Activated CD4-positive, CD25-positive, alpha-beta regulatory T cell (primary cell): ENCODE results near the gene PACSIN1.
"Not testable (repeated sequence)": the region's sequence is repeated elsewhere in the genome, so short reads cannot be mapped to it uniquely, and the experiment has no call there.

Experiments used
- DNase-seq, 4 experiments: peaks; one replicate each; lab custom pipeline; 2025; lab: John Stamatoyannopoulos, UW

PACSIN1 gene

DNA sequence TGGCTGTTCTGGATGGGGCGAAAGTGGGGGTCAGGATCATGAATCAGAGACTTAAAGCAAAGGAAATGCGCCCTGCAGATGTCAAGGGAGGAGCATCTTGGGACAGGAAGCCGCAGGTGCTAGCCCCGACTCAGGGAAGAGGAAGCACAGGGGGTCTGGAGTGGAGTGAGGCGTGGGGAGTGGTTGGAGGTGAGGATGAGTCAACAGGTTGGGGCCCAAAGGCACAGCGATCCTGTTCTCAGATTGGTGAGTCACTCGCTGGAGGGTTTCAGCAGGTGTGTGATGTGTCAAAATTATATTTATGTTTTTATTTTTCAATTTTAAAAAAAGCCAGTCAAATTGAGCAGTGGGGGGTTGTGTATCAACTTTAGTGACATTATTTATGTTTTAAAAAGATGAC, 19.0 kb downstream of the PACSIN1 start:
- DNase-seq = peak; percentile 29 to 58 (median 33)

DNA sequence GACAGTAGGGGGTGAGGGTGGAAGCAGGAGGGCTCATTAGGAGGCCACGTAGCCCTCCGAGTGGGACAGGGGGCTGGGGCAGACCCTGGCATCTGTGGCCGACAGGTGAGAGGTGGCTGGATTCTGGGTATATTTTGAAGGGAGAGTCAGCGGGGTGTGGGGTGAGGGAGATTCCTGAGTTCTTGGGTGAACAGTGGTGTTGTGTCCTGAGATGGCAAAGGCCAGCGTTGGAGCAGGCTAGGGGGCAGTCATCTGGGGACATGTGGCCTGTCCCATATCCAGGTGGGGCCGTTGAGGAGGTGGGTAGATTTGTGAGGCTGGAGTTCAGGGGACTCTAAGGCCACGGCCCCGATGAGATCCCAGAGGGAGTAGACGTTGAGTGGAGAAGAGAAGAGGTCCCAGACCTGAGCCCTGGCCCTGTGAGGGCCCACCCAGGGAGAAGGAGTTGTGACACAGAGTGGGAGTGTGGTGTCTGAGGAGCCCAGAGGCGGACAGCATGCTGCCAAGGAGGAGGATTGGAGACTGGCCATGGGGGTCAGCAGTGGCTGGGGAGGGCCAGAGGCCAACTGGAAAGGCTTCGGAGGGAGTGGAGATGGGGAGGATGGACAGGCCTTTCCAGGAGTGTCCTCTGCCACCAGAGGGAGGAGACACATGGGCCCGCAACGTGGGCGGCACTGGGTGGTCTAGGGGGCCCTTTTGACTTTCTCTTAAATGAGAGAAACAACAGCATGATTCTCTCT, 19.6 kb downstream of the PACSIN1 start:
- DNase-seq = no peak

DNA sequence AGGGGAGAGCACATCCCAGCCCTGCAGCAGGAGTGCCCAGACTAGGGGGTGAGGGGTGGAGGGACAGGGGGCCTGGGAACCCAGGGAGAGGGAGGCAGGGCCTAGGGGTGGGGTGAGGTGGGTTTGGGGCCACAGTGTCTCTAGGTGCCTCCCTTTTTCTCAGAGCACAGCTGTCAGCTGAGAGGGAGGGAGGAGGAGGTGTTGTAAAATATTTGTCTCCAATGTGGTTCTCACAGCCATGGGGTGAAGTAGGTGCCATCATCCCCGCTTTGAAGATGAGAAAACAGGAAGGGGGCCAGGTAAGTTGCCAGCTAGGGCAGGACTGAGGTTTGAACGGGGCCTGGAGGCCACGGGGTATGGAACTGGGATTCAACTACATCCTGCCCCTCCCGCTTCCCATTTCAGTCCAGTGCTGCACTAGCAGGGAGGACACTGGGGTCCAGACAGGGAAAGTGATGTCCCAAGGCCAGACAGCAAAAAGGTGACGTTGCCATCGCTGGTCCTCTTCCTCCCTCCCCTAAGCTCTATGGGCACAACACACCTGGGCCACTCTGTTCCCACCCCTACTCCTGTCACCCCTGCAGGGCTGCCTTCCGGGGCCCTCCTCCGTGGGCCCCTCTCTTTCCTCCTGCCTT, 20.3 kb downstream of the PACSIN1 start:
- no peak for DNase-seq

DNA sequence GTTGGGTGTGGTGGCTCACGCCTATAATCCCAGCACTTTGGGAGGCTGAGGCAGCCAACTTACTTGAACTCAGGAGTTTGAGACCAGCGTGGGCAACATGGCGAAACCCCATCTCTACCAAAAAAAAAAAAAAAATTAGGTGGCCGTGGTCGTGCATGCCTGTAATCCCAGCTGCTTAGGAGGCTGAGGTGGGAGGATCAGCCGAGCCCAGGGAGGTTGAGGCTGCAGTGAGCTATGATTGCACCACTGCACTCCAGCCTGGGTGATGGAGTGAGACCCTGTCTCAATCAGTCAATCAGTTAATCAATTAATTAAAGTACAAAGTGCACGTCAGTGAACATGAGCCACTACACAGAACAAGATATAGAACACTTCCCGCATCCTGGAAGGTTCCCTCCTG, 21.0 kb downstream of the PACSIN1 start:
- DNase-seq = not testable (repeated sequence)

DNA sequence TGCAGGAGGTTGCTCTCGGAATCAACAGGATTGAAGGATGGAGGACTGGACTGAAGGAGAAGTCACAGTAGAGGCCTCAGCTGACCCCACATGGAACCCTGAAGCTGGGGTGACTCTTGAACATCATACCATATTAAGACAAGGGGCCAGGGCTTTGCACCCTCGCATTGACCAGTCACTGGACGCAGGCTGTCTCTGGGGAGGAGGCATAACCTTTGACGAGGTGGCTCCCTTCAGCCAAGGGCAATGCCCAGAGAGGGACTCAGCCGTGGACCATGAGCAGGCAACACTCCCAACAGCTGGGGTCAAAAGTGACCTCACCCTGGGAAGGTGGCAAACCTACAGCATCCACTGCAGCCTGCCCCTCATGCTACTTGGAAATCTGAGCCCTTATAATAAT, 21.7 kb downstream of the PACSIN1 start:
- DNase-seq = no peak

DNA sequence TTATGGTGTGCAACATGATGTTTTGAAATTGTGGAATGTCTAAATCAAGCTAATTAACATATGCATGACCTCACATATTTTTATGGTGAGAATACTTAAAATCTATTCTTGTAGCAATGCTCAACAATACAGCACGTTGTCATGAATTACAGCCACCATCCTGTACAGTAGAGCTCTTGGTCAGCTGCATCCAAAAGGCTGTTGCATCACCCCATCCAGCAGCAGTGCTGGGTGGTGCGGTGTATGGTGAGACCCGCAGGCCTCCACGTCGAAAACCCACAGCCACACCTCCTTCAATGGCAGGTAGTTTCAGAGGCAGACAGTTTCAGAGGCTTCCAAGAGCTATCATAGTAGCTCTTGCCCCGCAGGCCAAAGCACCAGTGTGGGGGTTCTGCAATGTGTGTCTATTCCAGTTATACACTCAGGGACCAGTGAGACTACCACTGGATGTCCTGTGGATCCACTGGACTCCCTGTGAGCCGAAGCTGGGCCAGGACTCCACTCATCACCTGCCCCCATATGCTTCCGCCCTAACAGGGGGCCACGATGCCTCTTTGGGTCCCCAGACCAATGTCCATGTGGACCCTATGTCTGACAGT, 23.4 kb downstream of the PACSIN1 start:
- no peak for DNase-seq

DNA sequence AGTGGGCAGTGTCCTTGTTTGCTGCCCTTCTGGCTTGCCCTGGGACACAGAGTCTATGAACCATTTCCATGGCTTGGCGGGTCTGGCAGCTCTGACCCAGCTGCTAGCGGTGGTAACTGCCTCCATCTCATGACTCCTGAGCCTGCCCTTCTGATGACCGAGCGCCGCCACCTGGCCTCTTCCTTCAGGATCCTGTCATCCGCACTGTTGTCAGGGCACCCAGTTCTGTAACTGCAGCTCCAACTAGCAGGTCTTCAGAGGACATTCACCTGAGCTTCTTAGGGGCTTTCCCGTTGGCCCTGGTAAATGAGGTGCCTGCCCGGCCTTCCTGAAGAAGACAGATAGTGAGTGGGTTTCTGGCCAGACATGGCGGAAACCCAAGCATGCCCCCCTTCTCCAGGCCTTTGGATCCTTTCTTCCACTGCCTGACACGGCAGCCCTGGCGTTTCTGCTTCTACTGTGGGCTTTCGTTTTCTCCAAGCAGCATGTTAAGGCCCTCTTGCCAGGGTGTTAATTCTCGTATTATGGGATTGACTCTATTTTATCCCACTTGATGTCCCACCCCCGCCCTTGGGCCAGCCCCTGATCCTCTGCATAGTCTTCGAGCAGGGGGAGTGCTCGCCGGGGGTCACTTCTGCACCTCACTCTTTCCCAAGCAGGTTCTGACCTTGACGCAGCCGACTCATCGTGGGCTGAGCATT, 24.7 kb downstream of the PACSIN1 start:
- no peak for DNase-seq

DNA sequence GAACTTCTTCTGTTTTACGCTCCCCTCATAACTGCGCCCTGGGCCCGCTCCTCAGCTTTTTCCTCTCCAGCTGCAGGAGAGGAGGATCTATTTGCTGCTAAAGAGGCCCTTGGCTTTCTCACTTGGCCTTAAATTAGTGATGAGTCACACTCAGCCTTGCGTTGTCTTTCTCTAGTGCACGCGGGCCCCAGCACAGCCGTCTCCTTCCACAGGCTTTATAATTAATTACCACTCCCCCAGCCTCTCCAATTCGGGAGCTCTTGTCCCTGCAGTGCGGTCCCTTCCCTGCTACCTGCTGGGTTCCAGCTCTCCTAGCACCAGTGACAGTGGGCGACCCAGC, 25.2 kb downstream of the PACSIN1 start:
- no peak for DNase-seq

DNA sequence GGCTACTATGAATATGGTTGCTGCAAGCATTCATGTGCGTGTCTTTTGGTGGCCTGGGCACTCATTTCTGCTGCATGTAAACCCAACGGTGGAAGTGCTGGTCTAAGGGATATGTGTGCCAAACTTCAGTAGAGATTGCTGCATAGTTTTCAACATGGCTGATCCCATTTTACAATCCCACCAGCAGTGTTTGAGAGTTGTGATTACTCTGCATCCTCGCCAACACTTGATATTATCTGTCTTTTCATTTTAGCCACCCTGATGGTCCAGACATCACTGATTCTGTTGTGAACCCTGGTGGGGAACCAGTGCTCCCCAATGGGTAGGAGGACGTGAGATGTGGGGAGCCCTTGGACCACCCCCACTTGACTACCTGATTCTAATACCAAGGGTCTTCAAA, 27.5 kb downstream of the PACSIN1 start:
- DNase-seq = no peak

DNA sequence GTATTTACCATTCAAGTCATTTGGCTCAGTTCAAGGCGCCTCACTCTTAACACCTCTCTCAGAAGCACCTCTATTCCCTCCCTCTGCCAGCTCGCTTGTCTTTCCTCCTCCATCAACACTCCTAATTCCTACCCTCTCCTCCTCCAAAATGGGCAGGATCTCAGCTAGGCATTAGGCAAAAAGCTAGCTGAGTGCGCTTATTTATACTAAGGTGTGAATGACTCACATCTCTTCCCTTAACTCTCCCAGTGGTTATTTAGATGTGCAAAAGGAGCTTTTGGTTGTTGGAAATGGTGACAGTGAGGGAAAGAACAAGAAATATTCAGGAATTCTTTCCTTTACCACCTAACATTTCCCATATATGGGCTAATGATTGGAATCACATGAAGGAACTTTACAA, 29.1 kb downstream of the PACSIN1 start:
- no peak for DNase-seq

DNA sequence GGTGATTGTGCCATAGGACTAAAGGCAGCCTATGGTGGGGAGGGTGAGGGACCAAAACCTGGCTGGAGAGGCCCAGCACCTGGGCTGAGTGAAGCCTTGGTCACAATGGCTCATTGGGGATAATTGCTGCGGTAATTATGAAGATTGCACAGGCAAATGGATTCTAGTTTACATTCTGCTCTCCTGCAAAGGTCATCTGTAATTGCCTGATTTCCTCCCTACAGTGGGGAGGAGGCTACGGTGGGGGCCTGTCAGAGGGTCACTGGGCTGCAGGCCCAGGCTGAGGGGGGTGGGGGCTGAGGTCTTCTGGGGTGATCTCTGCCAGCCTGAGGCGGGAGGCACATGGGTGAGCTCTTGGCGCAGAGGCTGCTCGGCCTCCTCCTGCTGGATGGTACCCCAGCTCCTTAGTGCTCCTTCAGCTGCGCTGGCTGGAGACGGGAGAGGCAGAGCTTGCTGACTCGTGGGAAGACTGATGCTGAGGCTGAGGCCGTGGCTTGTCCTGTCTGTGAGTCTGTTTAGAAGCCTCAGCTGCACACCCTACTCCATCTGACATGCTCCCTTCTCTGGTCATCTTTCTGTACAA, 30.3 kb downstream of the PACSIN1 start:
- DNase-seq = no peak

DNA sequence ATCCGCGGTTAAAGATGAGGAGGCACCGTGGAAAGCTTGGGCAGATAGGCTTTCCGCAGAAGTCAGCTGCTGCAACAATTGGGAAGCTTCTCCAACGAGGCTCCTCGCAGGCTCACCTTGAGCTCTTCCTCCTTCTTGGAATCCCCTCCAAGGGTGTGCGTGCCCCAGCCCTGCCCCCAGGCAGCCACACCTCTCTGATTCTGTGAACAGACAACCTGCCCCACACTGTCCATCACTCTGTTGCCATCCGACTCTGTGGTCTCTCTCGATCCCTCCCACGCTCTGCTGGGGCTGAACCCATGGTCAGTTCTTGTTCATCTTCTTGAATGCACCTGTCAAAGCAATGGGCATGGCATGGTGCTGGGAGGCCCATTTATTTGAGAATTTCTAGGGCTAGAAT, 31.5 kb downstream of the PACSIN1 start:
- DNase-seq = no peak

DNA sequence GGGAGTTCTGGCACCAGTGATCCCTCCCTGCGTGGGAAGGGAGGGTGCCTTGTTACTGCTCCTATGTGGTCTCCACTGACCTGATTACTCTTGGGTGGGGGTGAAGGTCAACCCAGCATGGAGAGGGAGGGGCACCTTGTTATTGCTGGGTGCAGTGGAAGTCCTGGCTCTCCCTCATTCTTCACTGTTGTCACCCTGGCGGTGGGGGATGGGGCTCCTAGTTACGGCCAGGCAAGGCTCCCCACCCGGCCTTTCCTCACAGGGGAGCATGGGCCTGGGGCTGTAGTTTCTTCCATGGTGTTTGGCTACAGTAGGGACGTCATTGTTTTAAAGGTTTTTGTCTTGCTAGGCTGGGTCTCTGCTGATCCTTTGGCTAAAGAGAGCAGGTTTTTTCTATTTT, 40.8 kb downstream of the PACSIN1 start:
- DNase-seq = no peak

DNA sequence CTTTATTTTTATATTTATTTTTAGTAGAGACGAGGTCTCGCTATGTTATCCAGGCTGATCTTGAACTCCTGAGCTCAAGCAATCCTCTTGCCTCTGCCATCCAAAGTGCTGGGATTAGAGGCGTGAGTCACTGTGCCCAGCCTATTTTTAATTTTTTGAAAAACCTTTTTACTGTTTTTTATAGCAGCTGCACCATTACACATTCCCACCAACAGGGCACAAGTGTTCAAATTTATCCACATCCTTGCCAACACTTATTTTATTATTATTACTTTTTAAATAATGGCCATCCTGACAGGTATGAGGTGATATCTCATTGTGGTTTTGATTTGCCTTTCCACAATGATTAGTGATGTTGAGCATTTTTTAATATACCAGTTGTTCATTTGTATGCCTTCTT, 42.5 kb downstream of the PACSIN1 start:
- no peak for DNase-seq

DNA sequence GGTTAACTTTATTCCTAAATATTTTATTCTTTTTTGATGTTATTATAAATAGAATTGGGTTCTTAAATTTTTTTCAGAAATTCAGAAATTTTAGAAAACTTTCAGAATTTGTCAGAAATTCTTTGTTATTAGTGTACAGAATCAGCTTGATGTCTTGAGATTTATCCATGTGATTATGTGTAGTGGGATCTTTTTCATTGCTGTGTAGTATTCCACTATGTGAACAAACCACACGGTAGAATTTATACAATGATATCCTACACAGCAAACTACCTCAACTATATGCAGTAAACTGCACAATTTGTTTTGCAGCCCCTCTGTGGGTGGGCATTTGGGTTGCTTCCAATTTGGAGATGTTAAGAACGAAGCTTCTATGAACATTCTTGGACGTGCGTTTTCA, 43.9 kb downstream of the PACSIN1 start:
- DNase-seq = no peak

DNA sequence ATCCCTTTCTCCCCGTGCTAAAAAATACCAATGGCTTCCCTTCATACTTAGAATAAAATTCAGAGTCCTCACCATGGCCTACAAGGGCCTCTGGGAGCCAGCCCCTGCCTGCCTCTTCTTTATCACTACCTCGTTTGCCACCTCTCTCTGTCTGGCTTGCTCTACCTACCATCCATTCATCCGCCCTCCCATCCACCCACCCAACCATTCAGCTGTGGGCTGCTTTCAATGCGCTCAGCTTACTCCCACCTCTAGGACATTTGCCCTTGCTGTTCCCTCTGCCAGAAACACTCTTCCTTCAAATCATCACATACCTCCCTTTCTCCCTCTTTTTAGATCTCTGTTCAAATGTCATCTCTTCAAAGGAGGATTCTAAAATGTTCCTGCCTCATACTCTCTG, 44.4 kb downstream of the PACSIN1 start:
- no peak for DNase-seq

DNA sequence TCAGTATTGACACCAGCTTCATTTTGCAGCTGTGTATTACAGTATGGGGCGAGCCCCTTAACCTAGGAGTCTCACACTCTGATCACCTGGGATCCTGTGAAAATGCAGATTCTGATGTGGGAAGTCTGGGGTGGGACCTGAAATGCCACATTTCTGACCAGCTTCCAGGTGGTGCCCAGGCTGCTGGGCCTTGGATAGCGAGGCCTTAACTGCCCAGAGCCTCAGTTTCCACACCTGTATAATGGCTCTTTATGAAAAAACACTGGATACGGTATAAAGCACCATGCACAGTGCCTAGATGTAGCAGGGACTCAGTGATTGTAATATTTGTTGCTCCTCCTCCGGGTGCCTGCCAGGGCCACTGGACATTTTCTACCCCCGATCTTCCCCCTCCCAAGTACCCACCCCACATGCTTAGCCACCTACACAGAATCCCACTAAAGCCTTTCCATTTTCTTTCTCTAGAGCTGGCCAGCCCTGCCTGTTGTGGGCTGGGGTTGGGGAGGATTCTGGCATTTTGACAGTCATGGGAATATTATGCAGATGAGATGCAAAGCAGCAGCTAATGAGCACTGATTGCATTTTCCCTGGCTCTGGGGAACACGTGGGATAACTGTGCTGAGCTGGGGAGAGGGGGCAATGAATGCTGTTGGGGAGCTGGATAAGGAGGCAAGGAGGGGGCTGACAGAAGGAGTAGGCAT, 45.5 kb downstream of the PACSIN1 start:
- no peak for DNase-seq

DNA sequence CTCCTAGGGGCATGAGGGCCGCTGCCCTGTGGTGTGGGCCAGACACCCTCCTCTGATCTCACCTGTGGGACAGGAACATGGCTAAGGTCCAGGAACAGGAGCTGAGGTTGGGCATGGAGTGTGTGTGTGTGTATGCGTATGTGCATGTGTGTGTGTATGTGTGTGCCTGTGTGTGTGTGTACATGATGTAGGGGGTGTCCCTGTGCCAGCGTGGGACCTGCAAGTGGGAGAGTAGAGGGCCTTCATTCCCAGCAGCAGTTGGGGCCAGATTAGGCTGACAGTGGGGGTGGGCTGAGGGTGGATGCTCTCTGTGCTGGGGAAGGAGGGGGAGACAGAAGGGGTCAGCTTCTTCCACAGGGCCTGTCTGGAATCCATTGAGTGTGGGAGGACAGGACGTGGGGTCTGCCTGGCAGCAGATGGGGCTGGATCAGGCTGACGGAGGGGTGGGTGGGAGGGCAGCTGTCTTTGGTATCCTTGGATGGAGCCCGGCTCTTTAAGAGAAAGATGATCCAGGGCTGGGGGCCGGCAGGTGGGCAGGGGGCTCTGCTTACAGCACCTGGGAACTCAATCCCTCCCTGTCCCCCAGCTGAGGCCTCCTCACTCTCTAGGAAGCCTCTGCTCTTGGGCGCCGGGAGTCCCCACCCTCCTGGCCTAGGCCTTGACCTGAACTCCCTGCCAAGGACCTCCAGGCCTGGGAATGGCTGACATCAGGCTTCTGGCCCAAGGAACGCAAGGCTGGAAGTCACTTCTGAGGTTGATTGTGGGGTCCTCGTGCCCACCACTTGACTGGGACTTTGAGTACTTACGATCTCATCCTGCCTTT, 46.2 kb downstream of the PACSIN1 start:
- DNase-seq = no peak

DNA sequence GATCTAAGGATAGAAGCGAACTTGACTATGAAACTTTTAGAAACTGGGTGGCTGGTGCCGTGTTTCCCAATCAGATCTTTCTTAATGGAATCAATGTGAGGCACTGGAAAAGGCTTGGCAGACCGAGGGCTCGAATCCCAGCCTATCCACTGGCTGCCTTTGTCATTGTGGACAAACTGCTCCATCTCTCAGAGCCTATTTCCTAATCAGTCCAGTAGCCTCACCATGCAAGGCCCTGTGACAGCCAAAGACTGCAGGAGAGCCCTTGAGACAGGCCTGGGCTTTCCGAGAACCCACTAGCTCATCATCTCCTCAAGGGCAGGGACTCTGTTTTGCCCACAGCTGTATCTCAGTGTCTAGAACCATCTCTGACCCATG, 46.9 kb downstream of the PACSIN1 start:
- DNase-seq = no peak

DNA sequence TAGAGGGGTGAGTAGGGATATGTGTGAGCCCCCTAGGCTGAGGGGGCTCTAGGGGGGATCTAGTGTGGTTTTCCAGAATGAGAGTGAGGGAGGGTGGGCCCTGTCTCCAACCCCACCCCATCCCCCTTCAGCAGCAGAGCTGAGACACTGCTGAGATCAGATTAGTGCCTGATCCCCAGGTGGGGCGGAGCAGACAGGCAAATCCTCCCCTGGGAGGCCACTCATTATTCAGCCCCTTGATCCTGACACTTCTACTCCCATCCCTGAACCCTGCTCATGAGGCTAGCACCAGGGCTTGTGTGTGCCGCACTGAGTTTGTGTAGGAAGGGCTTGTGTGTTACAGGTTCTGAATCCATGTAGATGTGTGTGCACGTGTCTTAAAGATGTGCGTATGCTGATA, 47.8 kb downstream of the PACSIN1 start:
- DNase-seq = no peak

DNA sequence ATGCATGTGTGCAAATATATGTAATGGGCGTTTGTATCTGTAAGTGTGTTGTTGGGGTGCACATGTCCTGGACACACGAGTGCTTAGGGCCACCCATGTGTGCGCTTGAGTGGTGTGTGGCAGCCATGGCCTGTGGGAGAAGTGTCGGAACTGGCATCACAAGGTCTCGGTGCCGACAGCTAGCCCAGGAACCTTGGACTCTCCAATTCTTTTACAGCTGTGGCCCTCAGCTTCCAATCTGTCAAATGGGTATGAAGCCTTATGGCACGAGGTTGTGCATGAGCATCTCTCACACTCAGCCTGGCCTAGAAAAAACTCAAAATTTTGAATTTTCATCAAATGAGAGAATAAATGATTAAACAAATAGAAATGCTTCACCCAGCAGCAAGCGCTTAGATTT, 48.2 kb downstream of the PACSIN1 start:
- DNase-seq = no peak
